B cell (primary cell): Measurements from ENCODE around the gene EPB41L2. TPM values are rescaled to one million over a fixed set of nuclear protein-coding genes. Genes with fewer than 3 reads are reported as not detected.

Source experiments
- ATAC-seq: fragments of 200-7000 bp; cut with Tn5 transposase; one replicate; pipeline ENCODE4 v1.10.0; 2021; ENCODE audit warnings: low read depth, mild to moderate bottlenecking, moderate number of reproducible peaks, moderate library complexity
- CTCF ChIA-PET: fragments of 350-600 bp; sonication (Branson Sonifier 250); formaldehyde crosslinking; loops from one replicate; lab custom pipeline; 2021; ENCODE audit warnings: antibody characterized with exemption, inconsistent platforms; lab: Charles Lee
- POLR2A ChIA-PET: fragments of 350-600 bp; sonication (Branson Sonifier 250); formaldehyde crosslinking; loops from one replicate; lab custom pipeline; 2021; ENCODE audit warnings: antibody characterized with exemption; lab: Charles Lee
- DNase-seq: peaks from one replicate; pipeline ENCODE4 v3.0.0; 2013
- H2AFZ ChIP-seq: 2 replicates; pipeline ENCODE4 v1.6.1; 2012; ENCODE audit warnings: mild to moderate bottlenecking, low read depth, low read length; ENCODE audit not compliant: insufficient read depth, poor library complexity, severe bottlenecking
- H3K27ac ChIP-seq, 2 donors: 1 replicate in 1 of 2; 2 replicates in 1 of 2; pipeline ENCODE4 v1.5.1; 2012 to 2013; ENCODE audit warnings: low read length in 2 of 2, mild to moderate bottlenecking in 2 of 2, moderate library complexity in 1 of 2
- H3K27me3 ChIP-seq, 4 experiments: fragments of 200-600 bp in 1 of 4; sonication (generic) in 1 of 4; replicated peaks in 1 of 4; 1 replicate in 2 of 4; 2 replicates in 2 of 4; pipeline versions ENCODE4 v1.6.1 to v1.7.0; 2013 to 2016; ENCODE audit warnings: low read length in 3 of 4, mild to moderate bottlenecking in 2 of 4, mixed read lengths in 1 of 4, moderate library complexity in 1 of 4; ENCODE audit not compliant: insufficient read depth in 4 of 4, control insufficient read depth in 3 of 4; ENCODE audit errors: control extremely low read depth in 1 of 4
- H3K36me3 ChIP-seq, 2 experiments: replicated peaks in 1 of 2; 1 replicate in 1 of 2; 2 replicates in 1 of 2; pipeline versions ENCODE4 v1.6.1 to v1.7.1; 2013; ENCODE audit warnings: low read length in 1 of 2; ENCODE audit not compliant: insufficient read depth in 2 of 2, control insufficient read depth in 1 of 2; ENCODE audit errors: control extremely low read depth in 1 of 2, extremely low read depth in 1 of 2
- H3K4me1 ChIP-seq, 2 donors: fragments of 200-600 bp in 1 of 2; sonication (generic) in 1 of 2; 1 replicate in 1 of 2; 2 replicates in 1 of 2; pipeline versions ENCODE4 v1.5.1 to v1.6.1; 2013 to 2017; ENCODE audit warnings: low read length in 2 of 2; ENCODE audit not compliant: control insufficient read depth in 2 of 2, insufficient read depth in 2 of 2
- H3K4me2 ChIP-seq: replicated peaks from 2 replicates; pipeline ENCODE3; 2012; ENCODE audit warnings: mild to moderate bottlenecking, low read depth, low read length; ENCODE audit not compliant: poor library complexity, severe bottlenecking
- H3K4me3 ChIP-seq, 5 experiments: fragments of 200-600 bp in 1 of 5; sonication (generic) in 1 of 5; 1 replicate in 3 of 5; 2 replicates in 2 of 5; pipeline versions ENCODE4 v1.5.1 to v1.7.0; 2011 to 2016; ENCODE audit warnings: low read length in 4 of 5, mild to moderate bottlenecking in 4 of 5, low read depth in 2 of 5, control low read depth in 1 of 5, moderate library complexity in 1 of 5; ENCODE audit not compliant: insufficient read depth in 1 of 5; ENCODE audit errors: control extremely low read depth in 1 of 5, extremely low read depth in 1 of 5
- H3K79me2 ChIP-seq: fragments of 200-600 bp; sonication (generic); one replicate; pipeline ENCODE4 v1.6.0; 2016; ENCODE audit warnings: low read length; ENCODE audit not compliant: control insufficient read depth, insufficient read depth
- H3K9ac ChIP-seq: fragments of 200-600 bp; sonication (generic); 2 replicates; pipeline ENCODE4 v1.6.1; 2017; ENCODE audit warnings: mild to moderate bottlenecking, low read length, moderate library complexity
- H3K9me3 ChIP-seq, 3 donors: one replicate each; pipeline versions ENCODE4 v1.6.1 to v1.7.1; 2013; ENCODE audit warnings: low read length in 2 of 3; ENCODE audit not compliant: control insufficient read depth in 2 of 3, insufficient read depth in 1 of 3; ENCODE audit errors: control extremely low read depth in 1 of 3
- H4K20me1 ChIP-seq: 2 replicates; pipeline ENCODE4 v1.6.0; 2012; ENCODE audit warnings: mild to moderate bottlenecking, low read length; ENCODE audit not compliant: insufficient read depth, control insufficient read depth, poor library complexity, severe bottlenecking
- H3K27ac Mint-ChIP-seq: one replicate; pipeline ENCODE4 v1.8.0; 2021; ENCODE audit warnings: mixed read lengths
- H3K27me3 Mint-ChIP-seq: one replicate; pipeline ENCODE4 v1.8.0; 2021; ENCODE audit warnings: mixed read lengths
- H3K4me1 Mint-ChIP-seq: one replicate; pipeline ENCODE4 v1.8.0; 2021; ENCODE audit warnings: mixed read lengths
- H3K4me3 Mint-ChIP-seq: one replicate; pipeline ENCODE4 v1.8.0; 2021; ENCODE audit warnings: mixed read lengths
- H3K9me3 Mint-ChIP-seq: one replicate; pipeline ENCODE4 v1.8.0; 2022; ENCODE audit warnings: mixed read lengths; ENCODE audit not compliant: insufficient read depth
- EZH2 ChIP-seq: IDR thresholded peaks from 2 replicates; pipeline ENCODE4 v1.6.1; 2012; ENCODE audit warnings: borderline replicate concordance, low read depth, mild to moderate bottlenecking, moderate library complexity, low read length; ENCODE audit not compliant: insufficient read depth, poor library complexity, severe bottlenecking
- WGBS: methylation state at CpG from one replicate; pipeline ENCODE4 v1.1.5; 2013; ENCODE audit warnings: missing lambda C conversion rate; ENCODE audit not compliant: insufficient coverage; 5-methylcytosine and 5-hydroxymethylcytosine counted together
- intact Hi-C: fragments of 100-400 bp; cut with micrococcal nuclease; formaldehyde crosslinking; loops from one replicate; pipeline ENCODE4 v1.10.0; 2022
- polyA plus RNA-seq: library from polyadenylated mRNA; depleted of rRNA; stranded (reverse); fragments of >200 nt; gene quantifications from 2 replicates; pipeline ENCODE4 v1.2.3, GENCODE V29; 2012
- total RNA-seq, 2 donors: library from RNA; stranded (reverse); fragments of 120-200 nt in 1 of 2; gene quantifications; 1 replicate in 1 of 2; 2 replicates in 1 of 2; pipeline versions ENCODE4 v1.2.3 to v1.2.4, GENCODE V29; 2013 to 2022
- TF ChIP-seq, protein P1 (sequence below): fragments of 200-600 bp; IDR thresholded peaks from one replicate; pipeline ENCODE4 v1.8.0; 2022; ENCODE audit warnings: antibody characterized with exemption, mild to moderate bottlenecking

Gene EPB41L2
- total and polyA plus RNA-seq, 2 donors (not counting 1 experiment from before 2014, with no cell fraction given) = 17.8 to 61.0 TPM

DNA sequence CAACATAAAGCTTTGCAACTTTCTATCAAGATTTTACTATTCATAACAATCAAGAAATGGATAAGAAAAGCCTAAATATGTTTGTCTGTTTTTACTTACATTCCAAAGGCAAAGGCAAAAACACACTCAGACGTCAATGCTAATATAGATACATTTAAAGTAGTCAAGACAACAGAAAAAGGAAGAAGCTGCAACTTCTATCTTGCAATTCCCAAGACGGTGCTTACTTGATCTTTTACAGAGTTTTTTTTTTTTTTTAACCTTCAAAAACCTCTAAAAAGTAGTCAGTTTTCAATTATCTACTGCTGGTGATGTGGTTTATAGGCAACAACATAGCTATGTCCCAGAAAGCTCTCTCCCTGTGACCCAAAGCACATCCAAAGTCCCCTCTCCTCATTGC, 58.1 kb downstream of the EPB41L2 start:
- H3K79me2 ChIP-seq = peaks cover 66% of the 10 kb centered on the region
- peak overlapping the region; percentile 7 for H3K4me2 ChIP-seq
- peaks cover 7% of the 10 kb centered on the region for H4K20me1 ChIP-seq
- no peak overlapping the region for H2AFZ ChIP-seq
- no peak overlapping the region for H3K27ac ChIP-seq
- no peak overlapping the region for H3K4me3 ChIP-seq
- TF ChIP-seq, protein P1, sequence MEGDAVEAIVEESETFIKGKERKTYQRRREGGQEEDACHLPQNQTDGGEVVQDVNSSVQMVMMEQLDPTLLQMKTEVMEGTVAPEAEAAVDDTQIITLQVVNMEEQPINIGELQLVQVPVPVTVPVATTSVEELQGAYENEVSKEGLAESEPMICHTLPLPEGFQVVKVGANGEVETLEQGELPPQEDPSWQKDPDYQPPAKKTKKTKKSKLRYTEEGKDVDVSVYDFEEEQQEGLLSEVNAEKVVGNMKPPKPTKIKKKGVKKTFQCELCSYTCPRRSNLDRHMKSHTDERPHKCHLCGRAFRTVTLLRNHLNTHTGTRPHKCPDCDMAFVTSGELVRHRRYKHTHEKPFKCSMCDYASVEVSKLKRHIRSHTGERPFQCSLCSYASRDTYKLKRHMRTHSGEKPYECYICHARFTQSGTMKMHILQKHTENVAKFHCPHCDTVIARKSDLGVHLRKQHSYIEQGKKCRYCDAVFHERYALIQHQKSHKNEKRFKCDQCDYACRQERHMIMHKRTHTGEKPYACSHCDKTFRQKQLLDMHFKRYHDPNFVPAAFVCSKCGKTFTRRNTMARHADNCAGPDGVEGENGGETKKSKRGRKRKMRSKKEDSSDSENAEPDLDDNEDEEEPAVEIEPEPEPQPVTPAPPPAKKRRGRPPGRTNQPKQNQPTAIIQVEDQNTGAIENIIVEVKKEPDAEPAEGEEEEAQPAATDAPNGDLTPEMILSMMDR = no peak
- TF ChIP-seq EZH2 = no peak
- Mint-ChIP-seq H3K4me3 (no peak overlapping the region), H3K27ac (no peak overlapping the region), H3K27me3 (no peaks in the 10 kb centered on the region), H3K4me1 (peaks cover 31% of the 10 kb centered on the region), H3K9me3 (peaks cover 15% of the 10 kb centered on the region)
- CTCF ChIA-PET = interaction anchor here (0.6 to 0.7 kb wide), 2 partner anchors 119 to 923 kb away, joined by 3 read pairs; no protein-coding TSS in a partner anchor
- POLR2A ChIA-PET = no interaction called here
- no peaks in the 10 kb centered on the region for H3K27me3 ChIP-seq
- intact Hi-C loops = no loop called here
- WGBS = no CpG with 5 or more reads among the region's 2 CpGs
- no peak overlapping the region for H3K9ac ChIP-seq
- ATAC-seq (no peak), DNase-seq (no peak)
- peaks cover 4 to 7% of the 10 kb centered on the region in 2 donors for H3K4me1 ChIP-seq
- no peaks in the 10 kb centered on the region for H3K36me3 ChIP-seq
- H3K9me3 ChIP-seq = peaks cover 0 to 25% (median 16%) of the 10 kb centered on the region in 3 donors

DNA sequence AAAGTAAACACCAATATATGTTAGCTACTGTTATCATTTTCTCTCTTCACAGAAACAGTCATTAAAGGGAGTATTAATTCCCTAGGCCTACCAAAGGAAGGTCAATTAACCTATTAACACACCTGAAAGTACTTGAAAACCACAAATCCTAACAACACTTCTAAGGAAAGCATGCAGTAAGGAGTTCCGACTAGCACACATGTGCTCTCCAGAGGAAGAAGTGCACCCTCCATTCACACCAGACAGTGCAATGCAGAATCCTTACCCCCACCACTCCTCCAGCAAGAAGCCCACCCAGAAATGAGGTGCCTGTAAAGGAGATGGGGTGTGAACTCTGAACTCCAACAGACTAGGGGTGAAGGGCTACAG, 58.7 kb downstream of the EPB41L2 start:
- H3K9me3 ChIP-seq = peaks cover 0 to 25% (median 16%) of the 10 kb centered on the region in 3 donors
- no peak overlapping the region for H3K9ac ChIP-seq
- POLR2A ChIA-PET = no interaction called here
- WGBS = no CpG with 5 or more reads among the region's 1 CpG
- peaks cover 34% of the 10 kb centered on the region for H3K4me1 Mint-ChIP-seq
- TF ChIP-seq, protein P1 = no peak
- TF ChIP-seq EZH2 = no peak
- peaks cover 4 to 7% of the 10 kb centered on the region in 2 donors for H3K4me1 ChIP-seq
- ATAC-seq = no peak
- peaks cover 15% of the 10 kb centered on the region for H3K9me3 Mint-ChIP-seq
- H3K36me3 ChIP-seq = no peaks in the 10 kb centered on the region
- no peak overlapping the region for H3K4me3 ChIP-seq
- H3K27ac ChIP-seq = no peak overlapping the region
- no peak overlapping the region for H3K4me2 ChIP-seq
- H3K27me3 Mint-ChIP-seq = no peaks in the 10 kb centered on the region
- no peak overlapping the region for H3K4me3 Mint-ChIP-seq
- H4K20me1 ChIP-seq = peaks cover 5% of the 10 kb centered on the region
- peaks cover 65% of the 10 kb centered on the region for H3K79me2 ChIP-seq
- H3K27ac Mint-ChIP-seq = no peak overlapping the region
- intact Hi-C loops = no loop called here
- no peak for DNase-seq
- H3K27me3 ChIP-seq = no peaks in the 10 kb centered on the region
- CTCF ChIA-PET = interaction anchor here (0.6 to 0.7 kb wide), 2 partner anchors 118 to 923 kb away, joined by 3 read pairs; no protein-coding TSS in a partner anchor
- no peak overlapping the region for H2AFZ ChIP-seq
